ENCODE data around the gene USP24.

DNA sequence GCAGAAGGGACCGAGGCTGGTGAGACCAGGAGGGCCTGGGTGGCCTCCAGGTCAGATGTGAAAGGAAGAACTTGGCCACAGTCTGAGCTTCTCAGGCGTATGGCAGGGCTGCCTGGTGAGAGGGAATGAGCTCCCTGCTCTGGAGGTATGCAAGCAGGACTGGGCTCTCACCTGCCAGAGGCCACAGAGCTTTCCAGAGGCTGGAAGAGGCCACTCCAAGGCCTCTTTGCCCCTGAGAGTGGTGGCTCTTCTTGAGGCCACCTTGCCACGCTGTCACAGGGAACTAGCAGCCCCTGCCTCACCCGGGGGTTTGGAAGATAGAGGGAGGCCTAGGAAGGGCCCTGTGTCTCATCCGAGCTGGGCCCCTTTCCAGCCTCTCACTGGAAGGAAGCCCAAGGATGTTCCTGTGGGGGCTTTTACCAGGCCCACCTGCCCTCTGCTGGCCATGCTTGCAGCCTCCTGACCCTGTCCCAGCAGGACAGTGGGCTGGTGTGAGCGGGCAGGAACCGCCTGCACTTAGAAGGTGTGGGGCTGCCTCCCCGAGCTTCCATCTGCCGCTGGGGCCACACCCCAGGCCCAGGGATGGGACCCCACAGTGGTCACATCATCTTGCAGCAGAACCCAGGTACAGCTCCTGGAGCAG lies 165.8 kb downstream of the USP24 start:
- TF ChIP-seq, protein P1, sequence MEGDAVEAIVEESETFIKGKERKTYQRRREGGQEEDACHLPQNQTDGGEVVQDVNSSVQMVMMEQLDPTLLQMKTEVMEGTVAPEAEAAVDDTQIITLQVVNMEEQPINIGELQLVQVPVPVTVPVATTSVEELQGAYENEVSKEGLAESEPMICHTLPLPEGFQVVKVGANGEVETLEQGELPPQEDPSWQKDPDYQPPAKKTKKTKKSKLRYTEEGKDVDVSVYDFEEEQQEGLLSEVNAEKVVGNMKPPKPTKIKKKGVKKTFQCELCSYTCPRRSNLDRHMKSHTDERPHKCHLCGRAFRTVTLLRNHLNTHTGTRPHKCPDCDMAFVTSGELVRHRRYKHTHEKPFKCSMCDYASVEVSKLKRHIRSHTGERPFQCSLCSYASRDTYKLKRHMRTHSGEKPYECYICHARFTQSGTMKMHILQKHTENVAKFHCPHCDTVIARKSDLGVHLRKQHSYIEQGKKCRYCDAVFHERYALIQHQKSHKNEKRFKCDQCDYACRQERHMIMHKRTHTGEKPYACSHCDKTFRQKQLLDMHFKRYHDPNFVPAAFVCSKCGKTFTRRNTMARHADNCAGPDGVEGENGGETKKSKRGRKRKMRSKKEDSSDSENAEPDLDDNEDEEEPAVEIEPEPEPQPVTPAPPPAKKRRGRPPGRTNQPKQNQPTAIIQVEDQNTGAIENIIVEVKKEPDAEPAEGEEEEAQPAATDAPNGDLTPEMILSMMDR (IDR thresholded peaks at IDR 0.05; ENCODE audit: low read depth, low read length): no peak
- TF ChIP-seq EZH2phosphoT487 (IDR thresholded peaks at IDR 0.05; ENCODE audit: low read depth): no peak
